Measurements from ENCODE around the gene TENT4A.
"Not testable (repeated sequence)": the region's sequence is repeated elsewhere in the genome, so short reads cannot be mapped to it uniquely, and the experiment has no call there.

The TENT4A gene

DNA sequence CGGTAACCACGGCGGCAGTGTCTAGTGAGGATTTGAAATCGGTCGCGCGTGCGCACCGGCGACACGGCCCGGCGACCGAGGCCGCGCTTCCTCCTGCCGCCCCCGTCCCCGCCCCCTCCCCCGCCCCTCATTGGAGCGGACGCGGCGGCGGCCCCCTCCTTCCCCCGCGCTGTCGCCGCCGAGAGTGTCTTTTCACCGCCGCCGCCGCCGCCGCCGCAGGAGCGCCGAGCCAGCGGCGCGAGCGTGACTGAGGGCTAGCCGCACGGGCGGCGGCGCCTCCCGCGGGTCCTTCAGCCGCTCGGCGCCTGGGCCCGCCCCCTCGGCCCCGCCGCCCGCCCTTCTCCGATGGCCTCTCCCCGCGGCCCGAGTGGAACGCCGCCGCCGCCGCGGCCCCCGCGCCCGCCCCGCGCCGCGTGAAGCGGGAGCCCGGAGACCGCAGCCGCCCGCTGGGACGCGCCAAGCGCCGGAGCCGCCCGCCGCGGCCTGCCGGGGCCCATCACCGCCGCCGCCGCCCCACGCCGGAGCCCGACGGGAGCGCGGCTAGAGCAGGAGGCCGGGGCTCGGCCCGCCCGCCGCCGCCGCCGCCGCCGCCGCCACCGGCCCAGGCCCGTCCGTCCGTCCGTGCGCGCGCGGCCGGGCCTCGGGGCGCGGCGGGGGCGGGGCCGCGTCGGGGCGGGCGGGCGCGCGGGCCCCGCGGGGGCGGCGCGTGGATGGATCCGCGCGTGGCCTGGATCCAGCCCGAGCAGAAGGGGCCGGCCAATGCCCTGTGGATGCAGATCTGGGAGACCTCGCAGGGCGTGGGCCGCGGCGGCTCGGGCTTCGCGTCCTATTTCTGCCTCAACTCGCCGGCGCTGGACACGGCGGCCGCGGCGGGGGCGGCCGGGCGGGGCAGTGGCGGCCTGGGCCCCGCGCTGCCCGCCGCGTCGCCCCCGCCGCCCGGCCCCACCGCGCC lies at the start of gene TENT4A:
TSS of gene TENT4A (plus strand) at position 159 of the 952 bp plus-strand sequence. CDS start at position 711, 552 bp downstream.
- peak in 6 of 56 donors; percentile 13 to 61 (median 28) for DNase-seq

DNA sequence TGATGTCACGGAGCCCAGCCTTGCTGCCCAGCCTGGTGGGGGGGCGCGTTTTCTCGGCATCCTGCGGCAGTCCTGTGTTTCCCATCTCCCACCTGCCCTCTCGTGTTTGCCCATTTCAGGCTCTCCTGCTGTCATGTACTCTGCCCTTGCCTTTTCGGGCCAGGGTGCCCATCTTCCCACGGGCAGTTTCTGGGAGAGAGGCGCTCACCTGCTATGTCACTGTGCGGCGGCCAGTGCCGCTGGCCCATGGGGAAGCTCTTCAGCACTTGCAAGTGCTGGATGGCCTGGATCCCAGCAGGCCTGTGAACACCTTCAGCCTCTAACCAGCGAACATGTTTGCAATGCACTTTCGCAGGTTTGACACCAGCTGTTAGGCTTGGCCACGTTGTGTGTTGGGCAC lies 46.5 kb upstream of the TENT4A start:
- no peak for DNase-seq

DNA sequence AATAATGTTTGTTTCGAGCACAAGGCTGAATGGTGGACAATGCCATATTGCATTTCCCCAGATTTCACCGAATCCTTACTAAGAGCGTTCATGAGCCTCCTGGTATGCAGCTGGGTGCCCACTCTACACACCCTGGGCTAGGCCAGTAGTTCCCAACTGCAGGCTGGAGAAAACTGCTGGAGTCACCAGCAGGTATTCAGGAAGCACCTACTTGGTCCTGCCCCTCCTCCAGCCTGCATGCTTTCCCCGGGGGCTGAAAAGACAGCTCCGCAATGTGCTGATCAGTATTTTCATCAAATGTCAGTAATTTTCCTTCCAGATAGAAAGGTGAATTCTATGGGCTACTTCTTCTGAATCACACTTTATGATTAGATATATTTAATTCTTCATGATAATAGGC lies 45.6 kb upstream of the TENT4A start:
- no peak for DNase-seq

DNA sequence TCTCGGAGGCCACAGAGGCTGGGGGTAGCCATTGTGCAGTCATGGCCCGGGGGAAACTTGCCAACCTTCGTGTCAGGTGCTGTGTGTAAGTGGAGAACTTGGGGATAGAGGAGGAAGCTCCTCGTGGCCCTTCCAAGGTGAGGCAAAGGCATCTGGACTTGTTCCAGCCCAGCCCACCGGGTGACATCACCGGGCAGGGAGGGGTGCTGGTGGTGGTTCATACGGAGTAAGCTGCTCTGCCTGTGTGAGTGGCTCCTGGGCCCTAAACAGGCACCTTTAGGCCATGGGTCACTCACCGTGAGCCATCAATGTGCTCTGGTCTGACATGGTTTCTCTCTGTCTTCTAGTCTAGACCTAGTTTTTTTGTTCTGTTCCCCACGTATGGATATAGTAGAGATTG lies 44.5 kb upstream of the TENT4A start:
- not testable (repeated sequence) for DNase-seq

DNA sequence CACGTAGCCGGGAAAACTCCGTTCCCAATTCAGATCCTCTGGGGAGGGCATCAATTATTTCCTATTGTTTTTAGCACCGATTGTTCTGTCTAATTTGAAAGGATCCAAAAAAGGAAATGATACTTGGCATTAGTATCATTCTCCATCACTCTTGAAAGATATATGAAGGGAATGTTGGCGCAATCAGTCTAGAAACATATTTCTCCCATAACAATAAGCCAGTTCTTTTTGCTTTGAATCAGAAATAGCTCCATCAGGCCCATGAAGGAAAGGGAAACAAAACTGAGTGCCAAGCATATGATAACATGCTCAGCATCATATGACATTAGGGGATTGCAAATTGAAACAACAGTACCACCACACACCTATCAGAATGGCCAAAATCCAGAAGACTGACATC lies 40.2 kb upstream of the TENT4A start:
- no peak for DNase-seq

DNA sequence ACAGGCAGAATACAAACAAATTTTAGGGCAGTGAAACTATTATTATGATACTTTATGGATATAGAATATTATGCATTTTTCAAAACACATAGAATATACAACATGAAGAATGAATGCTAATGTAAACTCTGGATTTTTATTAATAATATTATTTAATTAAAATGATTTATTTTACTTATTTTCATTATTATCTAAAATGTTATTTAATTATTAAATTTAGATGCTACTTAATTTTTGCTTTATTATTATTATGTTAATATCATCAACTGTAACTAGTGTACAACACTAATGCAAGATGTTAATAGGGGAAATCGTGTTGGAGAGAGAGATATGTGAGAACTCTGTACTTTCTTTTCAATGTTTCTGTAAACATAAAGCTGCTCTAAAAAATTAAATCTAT lies 39.3 kb upstream of the TENT4A start:
- no peak for DNase-seq

DNA sequence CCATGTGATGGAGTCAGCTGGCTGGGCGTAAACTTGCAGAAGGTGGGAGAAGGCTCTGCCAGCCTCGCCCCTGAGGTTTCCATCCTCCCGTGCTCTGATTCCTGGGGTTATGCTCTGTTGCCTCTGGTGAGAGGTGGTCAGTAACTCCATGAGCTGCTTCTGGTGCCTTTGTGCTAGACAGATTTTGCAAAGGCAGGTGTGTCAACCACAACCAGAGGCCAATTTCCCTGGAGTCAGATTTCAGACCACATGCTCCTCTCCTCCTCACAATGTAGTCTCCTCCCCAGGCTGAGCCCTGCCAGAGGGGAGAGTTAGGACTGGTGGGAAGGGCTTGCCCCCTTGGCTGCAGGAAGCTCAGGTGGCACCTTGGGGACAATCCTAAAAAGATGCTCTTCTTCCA lies 38.8 kb upstream of the TENT4A start:
- DNase-seq = no peak

DNA sequence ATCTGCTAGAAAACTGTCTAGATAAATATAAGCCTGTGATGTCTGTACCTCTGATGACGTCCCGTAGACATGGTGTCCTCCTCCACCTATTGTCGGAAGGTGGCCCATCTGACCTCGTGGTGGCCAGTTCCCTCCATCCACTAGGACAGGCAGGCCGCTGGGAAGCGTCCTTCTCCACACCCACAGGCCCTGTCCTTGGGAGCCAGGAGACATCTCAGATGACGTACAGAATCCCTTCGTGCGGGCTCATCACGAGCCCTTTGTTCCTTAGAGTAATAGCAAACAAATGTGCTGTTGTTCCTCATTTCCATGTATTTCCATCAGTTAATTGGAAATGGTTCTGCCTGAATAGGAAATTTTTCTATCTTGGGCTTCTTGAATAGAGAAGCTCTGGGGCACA lies 38.3 kb upstream of the TENT4A start:
- DNase-seq = no peak

DNA sequence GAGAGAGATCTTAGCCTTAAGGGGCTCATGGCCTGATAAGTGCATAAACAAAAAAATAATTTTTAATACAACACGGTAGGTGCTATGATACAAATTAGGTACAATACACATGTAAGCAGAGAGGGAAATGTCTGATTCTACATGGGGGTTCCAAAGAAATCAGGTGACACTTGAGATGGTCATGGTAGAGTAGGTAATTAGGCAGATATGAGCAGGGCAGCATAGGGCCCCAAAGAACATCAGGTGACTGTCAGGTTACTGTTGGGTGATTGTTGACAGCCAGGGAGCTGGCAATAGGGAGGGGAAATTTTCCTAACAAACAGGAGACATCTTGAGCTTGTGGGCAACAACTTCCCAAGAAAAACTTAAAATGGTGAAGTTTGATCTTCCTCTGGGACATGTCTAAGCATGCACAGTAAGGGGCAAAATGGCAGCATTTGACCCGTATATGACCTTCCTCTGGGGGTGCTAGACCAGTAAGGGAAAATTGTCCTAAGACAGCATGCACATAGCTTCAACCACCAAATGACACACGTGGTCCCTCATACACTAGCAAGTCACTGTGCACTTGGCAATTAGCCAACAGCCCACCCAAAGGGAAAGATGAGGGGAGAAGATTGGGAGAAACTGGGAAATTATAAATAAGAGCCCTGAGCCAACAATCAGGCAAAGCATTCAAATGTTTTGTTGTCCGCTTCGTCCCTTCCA lies 37.3 kb upstream of the TENT4A start:
- no peak for DNase-seq

DNA sequence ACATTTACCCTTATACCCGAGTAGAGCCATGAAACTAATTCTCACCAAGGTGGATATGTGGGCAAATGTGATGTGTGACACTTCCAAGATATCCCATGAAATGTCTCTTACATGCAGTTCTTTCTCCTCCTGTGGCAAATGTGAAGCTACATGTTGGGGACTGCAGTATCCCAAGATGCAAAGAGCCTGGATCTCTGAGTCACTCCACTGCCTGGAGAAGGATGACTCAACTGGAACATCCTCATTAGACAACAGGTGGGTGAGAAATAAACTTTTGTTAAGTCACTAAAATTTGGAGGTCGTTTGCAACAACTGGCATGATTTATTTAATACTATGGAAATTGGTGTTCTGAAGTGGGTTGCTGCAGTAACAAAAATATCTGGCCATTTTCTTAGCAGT lies 36.5 kb upstream of the TENT4A start:
- no peak for DNase-seq

DNA sequence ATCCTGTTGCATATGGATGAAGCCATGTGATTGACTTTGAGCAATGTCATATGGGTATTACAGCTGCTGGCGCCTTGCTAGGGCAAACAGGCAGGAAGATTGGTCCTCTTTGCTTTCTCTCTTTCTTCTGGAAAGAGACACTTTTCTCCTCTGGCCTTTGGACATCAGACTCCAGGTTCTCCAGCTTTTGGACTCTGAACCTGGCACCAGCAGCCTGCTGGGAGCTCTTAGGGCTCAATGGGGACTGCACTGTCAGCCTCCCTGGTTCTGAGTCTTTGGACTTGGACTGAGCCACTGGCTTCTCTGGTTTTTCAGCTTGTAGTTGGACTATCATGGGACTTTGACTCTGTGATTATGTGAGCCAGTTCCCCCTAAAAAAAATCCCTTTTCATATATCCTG lies 34.8 kb upstream of the TENT4A start:
- DNase-seq = no peak

DNA sequence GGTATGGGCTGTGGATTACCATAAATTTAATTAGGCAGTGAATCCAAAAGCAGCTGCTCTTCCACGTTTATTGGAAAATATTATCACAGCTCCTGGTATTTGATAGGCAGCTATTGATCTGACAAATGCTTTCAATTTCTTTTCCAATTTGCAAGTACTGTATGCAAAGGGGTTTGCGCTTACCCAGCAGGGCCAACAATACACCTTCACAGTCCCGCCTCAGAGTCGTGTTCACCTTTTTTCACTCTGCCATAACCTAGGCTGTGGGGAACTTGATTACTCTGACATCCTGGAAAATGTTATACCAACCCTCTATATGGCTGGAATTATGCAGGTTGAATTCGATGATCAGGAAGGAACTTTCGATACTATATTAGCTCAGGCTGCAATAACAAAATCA lies 32.3 kb upstream of the TENT4A start:
- no peak for DNase-seq

DNA sequence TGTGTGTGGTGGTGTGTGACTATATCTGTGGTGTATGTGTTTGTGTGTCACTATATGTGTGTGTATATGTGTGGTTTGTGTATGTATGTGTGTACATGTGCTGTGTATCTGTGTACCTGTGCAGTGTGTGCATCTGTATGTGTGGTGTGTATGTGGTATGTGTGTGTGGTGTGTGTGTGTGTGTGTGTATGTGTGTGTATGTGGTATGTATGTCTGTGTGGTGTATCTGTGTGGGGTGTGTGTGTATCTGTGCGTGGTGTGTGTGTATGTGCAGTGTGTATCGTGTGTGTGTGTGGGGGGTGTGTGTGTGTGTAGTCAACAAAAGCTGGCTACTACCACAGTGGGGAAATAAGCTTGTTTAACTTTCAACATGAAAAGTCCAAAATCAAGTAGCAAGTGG lies 31.6 kb upstream of the TENT4A start:
- no peak for DNase-seq

DNA sequence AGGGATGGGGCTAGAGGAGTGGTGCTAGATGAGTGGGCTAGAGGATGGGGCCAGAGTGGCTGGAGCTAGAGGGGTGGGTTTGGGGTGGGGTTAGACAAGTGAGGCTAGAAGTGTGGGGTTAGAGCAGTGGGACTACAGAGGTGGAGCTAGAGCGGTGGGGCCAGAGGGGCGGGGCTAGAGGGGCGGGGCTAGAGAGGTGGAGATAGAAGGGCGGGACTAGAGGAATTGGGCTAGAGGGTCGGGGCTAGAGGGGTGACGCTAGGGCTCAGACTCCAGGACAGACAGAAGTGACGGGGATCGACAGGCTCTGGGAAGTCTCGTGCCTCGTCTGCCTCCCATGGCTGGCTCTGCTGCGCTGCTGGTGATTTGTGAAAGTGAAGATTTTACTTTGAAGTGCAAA lies 31.0 kb upstream of the TENT4A start:
- no peak for DNase-seq

DNA sequence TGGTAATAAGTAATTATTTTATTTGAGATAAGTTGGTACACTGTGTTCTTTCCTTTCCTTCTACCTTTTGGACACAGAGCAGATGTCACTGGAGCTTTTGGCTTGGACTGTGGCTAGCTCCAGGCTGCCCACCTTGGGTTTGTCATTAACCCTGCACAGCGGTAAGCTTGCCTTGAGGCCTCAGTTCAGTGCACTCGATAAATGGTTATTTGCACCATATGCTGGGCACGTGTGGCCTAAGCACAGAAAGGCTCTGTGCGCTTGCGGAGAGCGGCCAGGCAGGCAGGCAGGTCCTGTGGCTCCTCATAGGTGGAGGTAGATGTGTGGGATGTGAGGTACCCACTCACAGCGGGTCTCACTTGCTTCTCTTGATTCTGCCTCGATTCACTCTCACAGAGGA lies 30.0 kb upstream of the TENT4A start:
- DNase-seq = no peak

DNA sequence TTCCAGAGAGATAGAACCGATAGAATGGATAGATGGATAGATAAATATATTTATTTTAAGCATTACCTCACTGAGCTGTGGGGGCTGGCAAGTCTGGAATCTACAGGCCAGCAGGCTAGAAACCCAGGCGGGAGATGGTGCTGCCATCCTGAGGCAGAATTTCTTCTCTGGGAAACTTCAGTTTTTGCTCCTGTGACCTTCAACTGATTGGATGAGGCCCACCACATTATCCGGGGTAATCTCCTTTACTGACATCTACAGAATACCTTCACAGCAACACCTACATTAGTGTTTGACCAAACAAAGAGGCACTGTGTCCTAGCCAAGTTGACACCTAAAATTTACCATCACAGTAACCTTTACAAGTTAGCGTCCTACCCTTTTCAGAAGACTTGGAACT lies 29.2 kb upstream of the TENT4A start:
- DNase-seq = no peak

DNA sequence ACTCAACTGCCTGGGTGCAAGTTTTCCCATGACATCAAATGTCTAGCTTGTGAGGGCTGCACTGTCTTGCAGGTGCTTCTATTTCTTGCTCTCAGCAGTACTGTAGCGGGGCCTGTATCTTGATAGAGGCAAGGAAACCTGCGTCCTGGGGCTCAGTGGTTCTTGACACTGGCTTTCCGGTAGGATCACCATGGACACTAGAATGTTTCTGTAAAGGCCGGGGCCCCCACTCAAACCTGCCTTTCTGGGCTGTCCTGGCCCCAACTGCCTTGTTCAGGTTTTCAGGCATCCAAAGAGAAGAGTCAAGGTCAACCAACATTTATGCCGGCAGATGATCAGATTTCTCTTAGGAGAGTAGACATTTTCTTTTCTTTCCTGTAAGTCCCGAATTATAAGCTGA lies 26.7 kb upstream of the TENT4A start:
- no peak for DNase-seq

DNA sequence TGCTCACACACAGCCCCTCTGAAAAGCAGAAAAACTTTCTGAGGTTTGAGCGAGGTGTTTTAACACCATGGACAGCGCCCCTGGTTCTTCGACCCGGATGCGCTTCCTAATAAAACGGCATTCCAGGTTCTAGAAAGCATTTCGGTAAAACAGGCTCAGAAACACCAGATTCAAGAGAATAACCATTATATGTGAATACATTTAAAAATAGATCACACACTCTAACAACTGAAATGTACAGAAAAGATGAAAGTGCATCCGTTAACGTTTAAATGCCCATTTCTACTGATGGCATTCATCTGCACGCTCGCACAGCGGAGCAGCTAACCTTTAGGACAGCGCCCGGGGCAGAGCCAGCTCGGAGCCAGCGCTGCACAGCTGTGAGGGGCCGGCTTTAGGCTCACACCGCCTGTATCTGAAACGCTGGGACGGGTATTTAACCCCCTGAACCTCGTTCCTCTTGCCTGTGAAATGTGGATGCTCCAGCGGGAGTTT lies 26.3 kb upstream of the TENT4A start:
- DNase-seq = no peak

DNA sequence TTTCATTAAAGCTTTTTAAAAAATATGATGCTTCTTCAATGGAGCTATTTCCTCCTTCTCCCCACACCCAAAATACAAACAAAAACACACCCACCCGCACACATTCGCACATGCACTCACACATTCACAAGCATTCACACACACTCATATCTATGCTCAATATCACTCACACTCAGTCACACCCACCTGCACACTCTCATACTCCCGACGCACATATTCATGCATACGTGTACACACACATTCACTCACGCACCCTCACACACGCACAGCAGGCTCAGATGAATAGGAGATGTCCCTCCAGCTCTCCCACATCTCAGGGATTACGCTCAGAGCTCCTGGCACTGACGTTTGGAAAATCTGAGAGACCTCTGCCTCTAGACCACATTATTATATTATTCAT lies 25.7 kb upstream of the TENT4A start:
- no peak for DNase-seq

DNA sequence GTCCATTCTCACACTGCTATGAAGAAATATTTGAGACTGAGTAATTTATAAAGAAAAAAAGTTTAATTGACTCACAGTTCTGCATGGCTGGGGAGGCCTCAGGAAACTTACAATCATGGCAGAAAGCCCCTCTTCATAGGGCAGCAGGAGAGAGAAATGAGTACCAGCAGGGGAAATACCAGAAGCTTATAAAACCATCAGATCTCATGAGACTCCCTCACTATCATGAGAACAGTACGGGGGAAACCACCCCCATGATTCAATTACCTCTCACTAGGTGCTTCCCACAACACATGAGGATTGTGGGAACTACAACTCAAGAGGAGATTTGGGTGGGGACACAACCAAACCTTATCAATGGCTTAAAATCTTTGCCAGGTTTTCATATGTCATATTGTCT lies 20.3 kb upstream of the TENT4A start:
- no peak for DNase-seq

DNA sequence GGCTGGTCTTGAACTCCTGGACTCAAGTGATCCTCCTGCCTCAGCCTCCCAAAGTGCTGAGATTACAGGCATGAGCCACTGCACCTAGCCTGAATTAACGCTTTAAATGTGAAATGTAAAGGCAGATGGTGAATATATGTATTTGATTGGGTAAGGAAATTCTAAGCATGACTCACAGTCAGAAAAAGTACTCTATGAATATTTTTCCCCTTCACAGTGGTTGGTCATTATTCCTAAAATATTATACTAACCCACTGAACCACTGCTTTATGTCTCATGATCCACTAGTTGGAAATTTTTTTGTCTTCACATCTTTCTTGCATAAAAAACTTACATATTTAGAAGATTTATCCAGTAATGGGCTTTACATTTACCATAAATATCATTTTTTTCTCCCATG lies 14.5 kb upstream of the TENT4A start:
- no peak for DNase-seq

DNA sequence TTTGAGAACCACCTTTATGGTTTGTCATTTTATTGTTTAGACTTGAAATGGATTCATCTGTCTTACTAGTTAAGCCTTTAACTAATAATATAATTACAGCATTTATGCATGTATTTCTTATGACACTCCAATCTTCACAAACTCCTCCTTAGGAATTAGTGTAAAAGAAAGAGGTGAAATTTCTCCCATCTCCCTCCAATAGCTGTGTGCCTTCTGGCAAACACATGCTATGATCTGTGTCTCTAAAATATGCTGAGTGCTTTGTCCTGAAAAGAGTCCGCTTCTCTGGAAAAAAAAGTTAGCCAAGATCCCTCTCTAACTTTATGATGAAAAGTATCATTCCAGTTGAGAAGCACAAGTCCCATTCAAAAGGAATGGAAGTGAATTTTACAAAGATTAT lies 13.9 kb upstream of the TENT4A start:
- DNase-seq = no peak

Measured in nucleus accumbens (tissue), 56 donors.